Activated T-helper 2 cell treated with anti-CD3 and anti-CD28 coated beads, Interferon-gamma antibody, Interleukin-2, Interleukin-4, amounts not matched to agents 10 μg/mL and 5 μg/mL and 100 μg/mL, durations not matched to agents 14 hours and 24 hours and 36 hours (primary cell): Measurements from ENCODE around the gene PAPSS2. TPM values are rescaled to one million over a fixed set of nuclear protein-coding genes. Genes with fewer than 3 reads are reported as not detected.
A peak's percentile ranks its signal among the peaks of the same experiment; 100 is the strongest.

ENCODE experiments used
- DNase-seq: peaks from one replicate; pipeline ENCODE4 v3.0.0; 2021; ENCODE audit warnings: low spot score
- H3K27ac Mint-ChIP-seq: one replicate; pipeline ENCODE4 v1.8.0; 2021; ENCODE audit warnings: mixed read lengths
- H3K27me3 Mint-ChIP-seq: one replicate; pipeline ENCODE4 v1.8.0; 2021; ENCODE audit warnings: low read depth, mixed read lengths
- H3K36me3 Mint-ChIP-seq: one replicate; pipeline ENCODE4 v1.8.0; 2021; ENCODE audit warnings: low read depth, mixed read lengths
- H3K4me1 Mint-ChIP-seq: one replicate; pipeline ENCODE4 v1.8.0; 2021; ENCODE audit warnings: low read depth, mixed read lengths
- H3K4me3 Mint-ChIP-seq: one replicate; pipeline ENCODE4 v1.8.0; 2021; ENCODE audit warnings: low read depth, mild to moderate bottlenecking, moderate library complexity, mixed read lengths
- H3K9me3 Mint-ChIP-seq: one replicate; pipeline ENCODE4 v1.8.0; 2021; ENCODE audit warnings: mixed read lengths
- intact Hi-C: fragments of 100-400 bp; cut with micrococcal nuclease; formaldehyde crosslinking; loops from one replicate; pipeline ENCODE4 v1.15.1; 2023
- total RNA-seq: library from RNA; stranded (reverse); gene quantifications from 2 replicates; pipeline ENCODE4 v1.2.3, GENCODE V29; 2022

Gene PAPSS2
- total RNA-seq, 1 donor from 2014 or later = 0.25 TPM

- H3K36me3 Mint-ChIP-seq = peaks cover 38% of the 10 kb centered on the region
- H3K27ac Mint-ChIP-seq = no peak overlapping the region
- intact Hi-C loops = loop anchor here (1.0 kb wide), 1 partner anchor 8 kb away; no protein-coding TSS in a partner anchor
- H3K4me3 Mint-ChIP-seq = no peak overlapping the region
- H3K27me3 Mint-ChIP-seq = no peaks in the 10 kb centered on the region
- DNase-seq = no peak
- peaks cover 23% of the 10 kb centered on the region for H3K4me1 Mint-ChIP-seq
- H3K9me3 Mint-ChIP-seq = no peaks in the 10 kb centered on the region
Observed at GRCh38 chr10:87753995-87754866, 94.6 kb downstream of the PAPSS2 start.

DNA sequence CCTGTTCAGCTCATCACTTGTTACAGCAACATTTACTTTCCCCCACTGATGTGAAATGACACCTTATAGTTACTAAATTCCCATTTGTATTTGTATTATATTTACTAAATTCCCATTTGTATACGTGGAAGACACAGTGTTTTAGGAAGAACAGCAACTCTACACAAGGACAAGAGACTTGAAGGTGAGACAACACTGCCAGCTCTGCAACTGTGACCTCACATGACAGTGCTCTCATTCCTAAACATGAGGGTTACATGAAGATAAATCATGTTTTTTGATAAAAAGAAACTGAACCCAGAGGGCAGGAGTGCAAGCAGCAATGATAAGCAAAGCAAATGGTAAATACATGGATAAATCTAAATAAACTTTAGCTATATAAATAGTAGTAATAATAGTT, 98.0 kb downstream of the PAPSS2 start:
- Mint-ChIP-seq H3K27ac (no peak overlapping the region), H3K27me3 (no peaks in the 10 kb centered on the region), H3K4me1 (peaks cover 28% of the 10 kb centered on the region), H3K9me3 (no peaks in the 10 kb centered on the region), H3K36me3 (peaks cover 50% of the 10 kb centered on the region), H3K4me3 (no peak overlapping the region)
- intact Hi-C loops = no loop called here
- DNase-seq = no peak

DNA sequence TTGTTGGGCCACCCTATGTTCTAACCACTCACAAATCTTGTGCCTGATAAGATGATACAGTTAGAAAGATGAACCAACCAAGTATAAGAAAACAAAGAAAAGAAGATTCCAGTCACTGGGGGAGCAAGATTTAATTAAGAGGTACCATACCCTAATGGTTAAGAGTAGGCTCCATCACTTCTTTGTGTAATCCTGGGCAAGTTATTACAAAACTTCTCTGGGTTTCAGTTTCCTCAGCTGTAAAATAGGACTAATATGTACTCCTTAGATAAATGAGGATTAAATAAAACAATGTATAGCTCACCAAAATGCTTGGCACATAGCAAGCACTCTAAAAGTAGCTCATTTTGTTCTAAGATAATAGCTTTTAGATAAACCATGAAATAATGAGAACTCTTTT, 99.9 kb downstream of the PAPSS2 start:
- H3K4me3 Mint-ChIP-seq = no peak overlapping the region
- peaks cover 42% of the 10 kb centered on the region for H3K36me3 Mint-ChIP-seq
- H3K4me1 Mint-ChIP-seq = peaks cover 32% of the 10 kb centered on the region
- no peaks in the 10 kb centered on the region for H3K27me3 Mint-ChIP-seq
- no peaks in the 10 kb centered on the region for H3K9me3 Mint-ChIP-seq
- intact Hi-C loops = no loop called here
- no peak overlapping the region for H3K27ac Mint-ChIP-seq
- no peak for DNase-seq

- Mint-ChIP-seq H3K27me3 (no peaks in the 10 kb centered on the region), H3K4me3 (no peak overlapping the region), H3K36me3 (peaks cover 47% of the 10 kb centered on the region), H3K9me3 (no peaks in the 10 kb centered on the region), H3K27ac (peak overlapping the region; percentile 68), H3K4me1 (peaks cover 31% of the 10 kb centered on the region)
- no peak for DNase-seq
- intact Hi-C loops = loop anchor here (5.0 kb wide), 1 partner anchor 512 kb away; no protein-coding TSS in a partner anchor
Observed at GRCh38 chr10:87760195-87760905, 100.7 kb downstream of the PAPSS2 start.

GRCh38 chr10:87761153-87761552, 101.5 kb downstream of the PAPSS2 start:
- no peak overlapping the region for H3K4me3 Mint-ChIP-seq
- no peak overlapping the region for H3K27ac Mint-ChIP-seq
- no peak for DNase-seq
- H3K36me3 Mint-ChIP-seq = peaks cover 46% of the 10 kb centered on the region
- peaks cover 31% of the 10 kb centered on the region for H3K4me1 Mint-ChIP-seq
- no peaks in the 10 kb centered on the region for H3K9me3 Mint-ChIP-seq
- intact Hi-C loops = loop anchor here (5.0 kb wide), 1 partner anchor 511 kb away; no protein-coding TSS in a partner anchor
- H3K27me3 Mint-ChIP-seq = no peaks in the 10 kb centered on the region

DNA sequence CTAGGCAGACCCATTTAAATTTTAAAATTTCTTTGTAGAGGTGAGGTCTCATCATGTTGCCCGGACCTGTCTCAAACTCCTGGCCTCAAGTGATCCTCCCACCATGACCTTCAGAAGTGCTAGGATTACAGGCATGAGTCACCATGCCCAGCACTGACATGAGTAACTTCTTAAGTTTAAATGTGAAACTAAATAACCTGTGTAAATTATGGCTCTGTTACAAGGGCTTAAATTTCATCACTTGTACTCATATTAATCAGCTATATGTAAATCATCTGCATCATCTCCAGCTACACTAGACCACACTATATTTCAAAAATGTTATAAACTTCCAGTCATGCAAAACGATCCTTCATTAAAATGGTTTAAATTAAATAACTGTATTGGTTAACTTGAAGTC, 102.2 kb downstream of the PAPSS2 start:
- no peak overlapping the region for H3K4me3 Mint-ChIP-seq
- H3K36me3 Mint-ChIP-seq = peaks cover 45% of the 10 kb centered on the region
- DNase-seq = peak; percentile 18
- H3K27me3 Mint-ChIP-seq = no peaks in the 10 kb centered on the region
- peaks cover 31% of the 10 kb centered on the region for H3K4me1 Mint-ChIP-seq
- H3K9me3 Mint-ChIP-seq = no peaks in the 10 kb centered on the region
- intact Hi-C loops = loop anchor here (1.0 to 5.0 kb wide), 4 partner anchors 8 to 510 kb away; partner anchors contain the start of gene ATAD1
- H3K27ac Mint-ChIP-seq = peak overlapping the region; percentile 80

- H3K4me3 Mint-ChIP-seq = no peak overlapping the region
- H3K4me1 Mint-ChIP-seq = peaks cover 31% of the 10 kb centered on the region
- H3K27me3 Mint-ChIP-seq = no peaks in the 10 kb centered on the region
- intact Hi-C loops = loop anchor here (2.0 to 5.0 kb wide), 2 partner anchors 56 to 509 kb away; partner anchors contain the start of gene ATAD1
- H3K27ac Mint-ChIP-seq = peak overlapping the region; percentile 55
- H3K9me3 Mint-ChIP-seq = no peaks in the 10 kb centered on the region
- no peak for DNase-seq
- peaks cover 50% of the 10 kb centered on the region for H3K36me3 Mint-ChIP-seq
Observed at GRCh38 chr10:87763086-87763861, 103.6 kb downstream of the PAPSS2 start.

GRCh38 chr10:87764072-87764934, 104.6 kb downstream of the PAPSS2 start:
- no peak for DNase-seq
- no peak overlapping the region for H3K27ac Mint-ChIP-seq
- intact Hi-C loops = loop anchor here (5.0 kb wide), 1 partner anchor 508 kb away; no protein-coding TSS in a partner anchor
- H3K36me3 Mint-ChIP-seq = peaks cover 52% of the 10 kb centered on the region
- H3K4me3 Mint-ChIP-seq = no peak overlapping the region
- H3K4me1 Mint-ChIP-seq = peaks cover 31% of the 10 kb centered on the region
- H3K9me3 Mint-ChIP-seq = no peaks in the 10 kb centered on the region
- H3K27me3 Mint-ChIP-seq = no peaks in the 10 kb centered on the region

- H3K4me1 Mint-ChIP-seq = peaks cover 22% of the 10 kb centered on the region
- no peak for DNase-seq
- H3K27me3 Mint-ChIP-seq = no peaks in the 10 kb centered on the region
- no peaks in the 10 kb centered on the region for H3K9me3 Mint-ChIP-seq
- no peak overlapping the region for H3K27ac Mint-ChIP-seq
- H3K4me3 Mint-ChIP-seq = no peak overlapping the region
- intact Hi-C loops = no loop called here
- H3K36me3 Mint-ChIP-seq = peaks cover 51% of the 10 kb centered on the region
Observed at GRCh38 chr10:87765666-87766376, 106.1 kb downstream of the PAPSS2 start.

DNA sequence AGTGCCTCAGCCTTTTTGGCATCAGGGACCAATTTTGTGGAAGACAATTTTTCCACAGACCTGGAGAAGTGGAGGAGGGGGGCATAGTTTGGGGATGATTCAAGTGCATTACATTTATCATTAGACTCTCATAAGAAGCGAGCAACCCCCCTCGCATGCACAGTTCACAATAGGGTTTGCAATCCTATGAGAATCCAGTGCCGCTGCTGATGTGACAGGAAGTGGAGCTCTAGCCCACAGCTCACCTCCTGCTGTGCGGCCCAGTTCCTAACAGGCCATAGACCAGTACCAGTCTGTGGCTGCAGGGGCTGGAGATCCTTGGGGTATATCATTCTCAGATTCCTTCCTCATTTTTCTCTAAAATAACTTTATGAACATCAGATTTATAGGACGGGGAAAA, 107.6 kb downstream of the PAPSS2 start:
- Mint-ChIP-seq H3K36me3 (peaks cover 48% of the 10 kb centered on the region), H3K27me3 (no peaks in the 10 kb centered on the region), H3K4me1 (peaks cover 13% of the 10 kb centered on the region), H3K9me3 (no peaks in the 10 kb centered on the region), H3K4me3 (no peak overlapping the region), H3K27ac (no peak overlapping the region)
- intact Hi-C loops = no loop called here
- DNase-seq = no peak

DNA sequence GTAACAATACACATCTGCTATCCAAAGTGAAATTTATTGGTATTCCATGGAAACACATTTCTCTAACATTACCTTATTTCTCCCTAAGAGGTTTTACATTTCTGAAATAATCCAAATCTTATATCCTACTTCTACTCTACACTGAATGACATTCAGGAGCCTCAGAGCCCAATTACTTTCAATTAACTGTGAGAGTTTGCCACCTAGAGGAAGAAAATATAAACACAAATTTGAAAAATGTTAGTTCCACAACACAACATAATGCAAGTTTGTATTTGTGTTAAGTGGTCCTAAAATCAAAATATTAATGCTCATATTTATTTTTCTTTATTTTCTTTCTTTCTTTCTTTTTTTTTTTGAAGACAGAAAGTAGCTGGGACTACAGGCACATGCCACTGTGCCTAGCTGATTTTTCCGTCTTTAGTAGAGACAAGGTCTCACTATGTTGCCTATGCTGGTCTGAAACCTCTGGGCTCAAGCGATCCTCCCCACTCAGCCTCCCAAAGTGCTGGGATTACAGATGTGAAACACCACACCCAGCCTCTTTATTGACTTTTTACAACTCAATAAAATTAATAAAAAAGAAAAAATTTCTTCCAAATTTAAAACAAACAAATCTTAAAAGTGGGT, 112.3 kb downstream of the PAPSS2 start:
- H3K36me3 Mint-ChIP-seq = peaks cover 42% of the 10 kb centered on the region
- no peak for DNase-seq
- no peaks in the 10 kb centered on the region for H3K9me3 Mint-ChIP-seq
- intact Hi-C loops = loop anchor here (1.0 to 5.0 kb wide), 2 partner anchors 116 to 240 kb away; no protein-coding TSS in a partner anchor
- H3K4me1 Mint-ChIP-seq = peaks cover 11% of the 10 kb centered on the region
- H3K4me3 Mint-ChIP-seq = no peak overlapping the region
- H3K27ac Mint-ChIP-seq = no peak overlapping the region
- H3K27me3 Mint-ChIP-seq = no peaks in the 10 kb centered on the region
